ENCODE measurements around the gene P2RX1. TPM values are rescaled to one million over a fixed set of nuclear protein-coding genes. Genes with fewer than 3 reads are reported as not detected.

P2RX1 gene
- total RNA-seq, 1 experiment from 2014 or later = not detected

- H3K4me3 Mint-ChIP-seq = no peak overlapping the region; a peak in 1 of 5 replicates
- Histone ChIP-seq H2BK15ac (ENCODE audit: low read depth, low read length) (no peak overlapping the region), H4K8ac (replicated peaks; ENCODE audit: insufficient read length, low read depth, low read length) (no peak overlapping the region), H2AK5ac (ENCODE audit: insufficient read length, low read length) (no peak overlapping the region), H2BK120ac (ENCODE audit: low read depth, low read length, poor library complexity, severe bottlenecking) (no peak overlapping the region), H3K4me2 (ENCODE audit: insufficient read depth, insufficient read length, low read length) (no peak overlapping the region), H4K91ac (ENCODE audit: insufficient read length, low read depth, low read length) (no peak overlapping the region), H3K4ac (ENCODE audit: low read depth, low read length) (no peak overlapping the region), H2BK12ac (ENCODE audit: insufficient read length, low read depth, low read length) (no peak overlapping the region), H3K79me2 (ENCODE audit: insufficient read depth, low read length) (no peaks in the 10 kb centered on the region), H3K79me1 (ENCODE audit: insufficient read depth, low read depth, low read length, poor library complexity, severe bottlenecking) (no peaks in the 10 kb centered on the region), H3T11ph (ENCODE audit: low read length) (no peak overlapping the region), H3K23me2 (ENCODE audit: insufficient read length, low read depth, low read length, poor library complexity, severe bottlenecking) (no peaks in the 10 kb centered on the region), H3K27me3 (ENCODE audit: insufficient read depth, low read length) (no peaks in the 10 kb centered on the region), H3K9ac (ENCODE audit: extremely low read depth, insufficient read length, low read length) (no peak overlapping the region), H2AFZ (ENCODE audit: low read length) (no peak overlapping the region), H4K5ac (ENCODE audit: insufficient read length, low read depth, low read length) (no peak overlapping the region), H2BK5ac (ENCODE audit: insufficient read length, low read length) (no peak overlapping the region), H3K27ac (ENCODE audit: insufficient read length, low read depth, low read length) (no peak overlapping the region), H4K20me1 (ENCODE audit: control insufficient read depth, insufficient read depth, insufficient read length) (no peaks in the 10 kb centered on the region), H3K9me3 (ENCODE audit: control insufficient read depth, low read depth, low read length) (no peaks in the 10 kb centered on the region), H2BK20ac (ENCODE audit: low read depth, low read length, poor library complexity, severe bottlenecking) (no peak overlapping the region), H3K18ac (ENCODE audit: insufficient read length, low read depth, low read length) (no peak overlapping the region), H3K56ac (ENCODE audit: insufficient read length, low read depth, low read length) (no peak overlapping the region), H3K14ac (ENCODE audit: insufficient read depth, low read length) (no peak overlapping the region), H3K4me1 (ENCODE audit: insufficient read depth, low read length) (no peaks in the 10 kb centered on the region; the same call in 1 of the 2 replicates), H3K23ac (ENCODE audit: insufficient read length, low read depth, low read length) (no peak overlapping the region)
- H3K36me3 Mint-ChIP-seq (ENCODE audit: insufficient read depth in 1 of 3, low read depth in 3 of 3) = no peaks in the 10 kb centered on the region
- no peaks in the 10 kb centered on the region for H3K9me3 Mint-ChIP-seq
- no CpG with 5 or more reads among the region's 11 CpGs for WGBS (ENCODE audit: extremely low coverage, insufficient read length, low lambda C conversion rate)
- H3K4me1 Mint-ChIP-seq = peaks cover 15 to 18% of the 10 kb centered on the region in 2 experiments
- H3K27me3 Mint-ChIP-seq (ENCODE audit: low read depth) = peaks cover 2% of the 10 kb centered on the region; the same call in 1 of the 2 replicates
- peak overlapping the region in 1 of 3 experiments; percentile 35; a peak in 1 of 7 replicates for H3K27ac Mint-ChIP-seq
- TF ChIP-seq CTCF (conservative IDR thresholded peaks at IDR 0.05) = no peak
- no peak for DNase-seq
Observed at GRCh38 chr17:3905017-3905520, 11.2 kb downstream of the P2RX1 start.
